Fibroblast of peridontal ligament (primary cell): Measurements from ENCODE around the gene OPALIN.

ENCODE experiments used
- DNase-seq: peaks from one replicate; pipeline ENCODE4 v3.0.0-alpha.2; 2010; ENCODE audit errors: extremely low read depth

The OPALIN gene

DNA sequence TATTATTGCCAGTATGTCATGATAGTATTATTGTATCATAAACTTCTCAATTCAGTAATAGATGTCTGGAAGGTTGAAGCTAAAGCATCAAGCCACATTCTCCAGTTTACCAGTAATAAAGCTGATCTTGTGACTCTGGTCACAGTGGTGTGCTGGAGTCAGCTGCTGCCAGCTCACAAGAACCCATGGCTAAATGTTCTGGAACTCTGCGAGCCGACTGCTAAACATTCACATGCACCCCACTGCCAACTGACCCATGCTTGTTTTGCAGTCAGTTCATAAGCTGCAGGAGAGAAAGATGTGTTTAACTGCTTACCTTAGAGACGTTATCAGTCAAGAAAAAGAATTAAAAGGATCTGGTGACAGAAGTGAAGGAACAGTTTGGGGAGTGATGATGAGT, 60.4 kb downstream of the OPALIN start:
- DNase-seq = no peak

DNA sequence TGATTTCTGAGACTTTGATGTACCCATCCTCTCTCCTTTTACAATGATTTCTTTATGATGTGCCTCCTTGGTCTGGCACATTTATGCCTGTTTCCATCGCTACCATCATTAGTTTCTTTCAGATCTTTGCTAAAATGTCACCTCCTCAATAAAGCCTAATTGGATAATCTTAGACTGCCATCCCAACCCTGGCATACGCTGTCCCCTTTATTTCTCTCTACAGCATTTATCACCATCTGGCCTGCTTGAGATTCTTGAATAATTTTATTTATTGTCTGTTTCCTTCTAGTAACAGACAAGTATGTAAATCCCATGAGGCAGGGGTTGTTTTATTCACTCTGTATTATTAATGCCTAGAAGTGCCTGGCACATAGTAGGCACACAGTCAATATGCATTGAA, 61.3 kb downstream of the OPALIN start:
- DNase-seq = no peak

DNA sequence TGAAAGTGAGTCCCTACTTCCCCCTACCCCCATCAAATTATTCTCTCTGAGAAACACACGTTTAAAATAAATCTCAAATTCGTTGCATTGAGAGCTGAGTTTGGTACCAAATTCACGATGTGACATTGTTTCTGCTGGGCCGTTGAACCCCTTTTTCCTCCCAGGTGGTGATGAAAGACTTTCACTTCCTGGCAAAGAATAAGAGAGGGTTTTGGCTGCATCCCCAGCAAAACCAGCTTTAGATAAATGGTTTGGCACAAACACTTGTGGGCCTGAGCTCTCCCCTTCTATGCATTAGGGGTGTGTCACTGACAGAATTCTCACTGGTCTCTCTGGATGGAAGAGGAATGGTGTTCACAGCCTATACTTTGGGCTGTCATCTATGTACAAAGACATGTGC, 63.3 kb downstream of the OPALIN start:
- no peak for DNase-seq
